22Rv1 (cell line): ENCODE measurements around the gene CCDC148.

Experiments used
- ZFX ChIP-seq: fragments of 450-650 bp; IDR thresholded peaks from 2 replicates; pipeline ENCODE4 v1.6.1; 2017; ENCODE audit warnings: antibody characterized with exemption, borderline replicate concordance
- TF ChIP-seq, protein P1 (sequence below): fragments of 450-650 bp; IDR thresholded peaks from 2 replicates; pipeline ENCODE4 v1.5.1; 2017; ENCODE audit warnings: mild to moderate bottlenecking

DNA sequence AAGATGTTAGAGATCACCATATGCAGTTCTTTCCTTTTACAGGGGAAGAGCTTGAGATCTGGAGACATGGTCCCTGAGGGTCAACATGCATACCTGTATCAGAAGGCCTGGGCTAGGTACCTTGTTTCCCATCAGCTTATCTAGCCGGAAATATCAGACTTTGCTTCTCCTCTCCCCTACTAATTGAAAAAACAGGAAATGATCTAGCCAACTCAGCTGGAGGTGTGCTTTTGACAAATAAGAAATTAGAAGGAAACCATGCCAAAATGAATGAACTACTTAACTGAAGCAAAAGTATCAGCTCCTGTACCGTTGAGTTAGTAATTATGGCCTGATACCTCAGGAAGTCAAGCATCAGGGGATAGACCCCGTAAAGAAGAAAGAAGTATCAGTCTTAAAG, 20.6 kb upstream of the CCDC148 start:
- TF ChIP-seq, protein P1, sequence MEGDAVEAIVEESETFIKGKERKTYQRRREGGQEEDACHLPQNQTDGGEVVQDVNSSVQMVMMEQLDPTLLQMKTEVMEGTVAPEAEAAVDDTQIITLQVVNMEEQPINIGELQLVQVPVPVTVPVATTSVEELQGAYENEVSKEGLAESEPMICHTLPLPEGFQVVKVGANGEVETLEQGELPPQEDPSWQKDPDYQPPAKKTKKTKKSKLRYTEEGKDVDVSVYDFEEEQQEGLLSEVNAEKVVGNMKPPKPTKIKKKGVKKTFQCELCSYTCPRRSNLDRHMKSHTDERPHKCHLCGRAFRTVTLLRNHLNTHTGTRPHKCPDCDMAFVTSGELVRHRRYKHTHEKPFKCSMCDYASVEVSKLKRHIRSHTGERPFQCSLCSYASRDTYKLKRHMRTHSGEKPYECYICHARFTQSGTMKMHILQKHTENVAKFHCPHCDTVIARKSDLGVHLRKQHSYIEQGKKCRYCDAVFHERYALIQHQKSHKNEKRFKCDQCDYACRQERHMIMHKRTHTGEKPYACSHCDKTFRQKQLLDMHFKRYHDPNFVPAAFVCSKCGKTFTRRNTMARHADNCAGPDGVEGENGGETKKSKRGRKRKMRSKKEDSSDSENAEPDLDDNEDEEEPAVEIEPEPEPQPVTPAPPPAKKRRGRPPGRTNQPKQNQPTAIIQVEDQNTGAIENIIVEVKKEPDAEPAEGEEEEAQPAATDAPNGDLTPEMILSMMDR = no peak
- TF ChIP-seq ZFX = no peak
